Calu3 (cell line): ENCODE data around the gene WDR88. TPM values are rescaled to one million over a fixed set of nuclear protein-coding genes. Genes with fewer than 3 reads are reported as not detected.

Experiments
- BruUV-seq: library from RNA; stranded (reverse); fragments of 400-500 nt; replicated peaks from 2 replicates; lab custom pipeline; 2021; lab: Mats Ljungman, UMichigan
- CTCF ChIA-PET: fragments of 300-600 bp; sonication (Branson Sonifier 250); formaldehyde crosslinking; loops from one replicate; lab custom pipeline; 2022; ENCODE audit warnings: antibody characterized with exemption; lab: Charles Lee
- DNase-seq: peaks from one replicate; pipeline ENCODE4 v3.0.0; 2022
- H3K27ac Mint-ChIP-seq: one replicate; pipeline ENCODE4 v1.8.0; 2022; ENCODE audit warnings: mixed read lengths; ENCODE audit not compliant: unreplicated experiment
- H3K27me3 Mint-ChIP-seq: one replicate; pipeline ENCODE4 v1.8.0; 2022; ENCODE audit warnings: mixed read lengths; ENCODE audit not compliant: unreplicated experiment
- H3K36me3 Mint-ChIP-seq: one replicate; pipeline ENCODE4 v1.8.0; 2022; ENCODE audit warnings: mild to moderate bottlenecking, moderate library complexity, mixed read lengths; ENCODE audit not compliant: insufficient read depth, unreplicated experiment
- H3K4me1 Mint-ChIP-seq: one replicate; pipeline ENCODE4 v1.8.0; 2022; ENCODE audit warnings: mild to moderate bottlenecking, low read depth, mixed read lengths; ENCODE audit not compliant: unreplicated experiment
- H3K4me3 Mint-ChIP-seq: one replicate; pipeline ENCODE4 v1.8.0; 2022; ENCODE audit warnings: mild to moderate bottlenecking, low read depth, moderate library complexity, mixed read lengths; ENCODE audit not compliant: unreplicated experiment
- H3K9me3 Mint-ChIP-seq: one replicate; pipeline ENCODE4 v1.8.0; 2022; ENCODE audit warnings: low read depth, mixed read lengths; ENCODE audit not compliant: unreplicated experiment
- intact Hi-C: fragments of 100-400 bp; cut with micrococcal nuclease; formaldehyde crosslinking; loops from one replicate; pipeline ENCODE4 v1.10.0; 2022; ENCODE audit not compliant: unreplicated experiment
- total RNA-seq: library from RNA; stranded (reverse); gene quantifications from 2 replicates; pipeline ENCODE4 v1.2.3, GENCODE V29; 2022
- TF ChIP-seq, protein P1 (sequence below): fragments of 200-600 bp; IDR thresholded peaks from one replicate; pipeline ENCODE4 v1.8.0; 2022; ENCODE audit warnings: antibody characterized with exemption; ENCODE audit not compliant: unreplicated experiment

The WDR88 gene
- total RNA-seq, 1 experiment from 2014 or later, result not detected

DNA sequence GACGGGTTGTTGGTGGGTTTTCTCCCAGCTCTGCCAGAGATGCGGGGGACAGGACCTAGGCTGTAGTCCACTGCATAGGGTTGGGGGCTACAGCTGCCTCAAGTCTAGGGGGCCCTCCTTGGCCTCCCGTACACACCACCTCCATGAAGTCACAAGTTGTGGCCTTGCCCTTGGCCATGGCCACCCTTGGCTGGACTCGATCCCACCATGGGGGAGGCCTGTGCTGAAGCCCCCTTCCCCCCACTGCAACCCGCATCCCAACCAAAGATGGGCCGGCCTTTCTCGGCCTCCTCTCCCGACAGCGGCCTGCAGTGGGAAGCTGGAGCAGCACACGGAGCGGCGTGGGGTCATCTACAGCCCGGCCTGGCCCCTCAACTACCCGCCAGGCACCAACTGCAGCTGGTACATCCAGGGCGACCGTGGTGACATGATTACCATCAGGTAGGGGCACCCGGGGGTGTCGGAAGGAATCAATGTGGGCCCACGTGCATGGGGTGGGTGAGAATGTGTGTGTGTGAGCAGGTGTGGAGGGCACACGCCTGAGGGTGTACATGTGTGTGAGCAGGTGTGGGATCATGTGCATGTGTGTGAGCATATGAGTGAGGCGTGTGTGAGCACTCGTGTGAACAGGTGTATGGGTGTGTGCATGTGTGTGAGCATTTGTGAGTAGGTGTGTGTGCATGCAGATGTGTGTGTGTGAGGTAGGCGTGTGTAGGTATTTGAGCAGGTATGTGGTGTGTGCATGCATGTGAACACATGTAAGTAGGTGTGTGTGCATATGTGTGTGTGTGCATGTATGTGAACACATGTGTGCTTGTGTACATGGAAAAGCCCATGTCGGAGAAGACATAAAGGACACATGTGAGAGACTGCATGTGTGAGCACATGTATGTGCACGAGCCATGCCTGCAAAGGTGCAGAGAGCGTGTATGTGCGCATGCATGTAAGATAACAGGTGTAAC lies 70.9 kb downstream of the WDR88 start:
- DNase-seq, result no peak
- CTCF ChIA-PET, result no interaction called here
- BruUV-seq, result no TSS peak
- Mint-ChIP-seq H3K9me3 (no peaks in the 10 kb centered on the region), H3K4me3 (no peak overlapping the region), H3K4me1 (no peaks in the 10 kb centered on the region), H3K27ac (no peak overlapping the region), H3K36me3 (no peaks in the 10 kb centered on the region), H3K27me3 (peaks cover 16% of the 10 kb centered on the region)
- TF ChIP-seq, protein P1, sequence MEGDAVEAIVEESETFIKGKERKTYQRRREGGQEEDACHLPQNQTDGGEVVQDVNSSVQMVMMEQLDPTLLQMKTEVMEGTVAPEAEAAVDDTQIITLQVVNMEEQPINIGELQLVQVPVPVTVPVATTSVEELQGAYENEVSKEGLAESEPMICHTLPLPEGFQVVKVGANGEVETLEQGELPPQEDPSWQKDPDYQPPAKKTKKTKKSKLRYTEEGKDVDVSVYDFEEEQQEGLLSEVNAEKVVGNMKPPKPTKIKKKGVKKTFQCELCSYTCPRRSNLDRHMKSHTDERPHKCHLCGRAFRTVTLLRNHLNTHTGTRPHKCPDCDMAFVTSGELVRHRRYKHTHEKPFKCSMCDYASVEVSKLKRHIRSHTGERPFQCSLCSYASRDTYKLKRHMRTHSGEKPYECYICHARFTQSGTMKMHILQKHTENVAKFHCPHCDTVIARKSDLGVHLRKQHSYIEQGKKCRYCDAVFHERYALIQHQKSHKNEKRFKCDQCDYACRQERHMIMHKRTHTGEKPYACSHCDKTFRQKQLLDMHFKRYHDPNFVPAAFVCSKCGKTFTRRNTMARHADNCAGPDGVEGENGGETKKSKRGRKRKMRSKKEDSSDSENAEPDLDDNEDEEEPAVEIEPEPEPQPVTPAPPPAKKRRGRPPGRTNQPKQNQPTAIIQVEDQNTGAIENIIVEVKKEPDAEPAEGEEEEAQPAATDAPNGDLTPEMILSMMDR, result no peak
- intact Hi-C loops, result no loop called here

DNA sequence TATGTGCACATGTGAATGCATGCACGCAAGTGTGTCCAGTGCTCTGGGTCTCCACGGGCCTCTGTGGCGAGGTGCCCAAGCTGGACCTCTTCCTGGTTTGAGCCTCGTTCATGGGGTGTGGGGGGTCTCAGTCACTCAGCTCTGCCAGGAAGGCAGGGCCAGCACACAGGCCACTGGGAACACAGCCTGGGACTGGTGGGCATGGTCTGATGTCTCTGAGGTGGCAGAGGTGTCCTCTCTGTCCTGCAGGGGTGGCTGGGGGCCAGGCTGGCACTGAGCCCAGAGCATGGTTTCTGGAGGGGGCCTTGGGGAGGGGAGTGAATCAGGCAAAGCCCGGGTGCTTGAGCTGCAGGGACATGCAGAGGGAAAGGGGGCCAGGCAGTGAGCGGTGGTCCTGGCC lies 71.6 kb downstream of the WDR88 start:
- peaks cover 11% of the 10 kb centered on the region for H3K27me3 Mint-ChIP-seq
- DNase-seq, result no peak
- intact Hi-C loops, result no loop called here
- TF ChIP-seq, protein P1, result no peak
- no peaks in the 10 kb centered on the region for H3K9me3 Mint-ChIP-seq
- H3K4me3 Mint-ChIP-seq, result no peak overlapping the region
- no peaks in the 10 kb centered on the region for H3K36me3 Mint-ChIP-seq
- CTCF ChIA-PET, result no interaction called here
- no TSS peak for BruUV-seq
- no peak overlapping the region for H3K27ac Mint-ChIP-seq
- no peaks in the 10 kb centered on the region for H3K4me1 Mint-ChIP-seq

DNA sequence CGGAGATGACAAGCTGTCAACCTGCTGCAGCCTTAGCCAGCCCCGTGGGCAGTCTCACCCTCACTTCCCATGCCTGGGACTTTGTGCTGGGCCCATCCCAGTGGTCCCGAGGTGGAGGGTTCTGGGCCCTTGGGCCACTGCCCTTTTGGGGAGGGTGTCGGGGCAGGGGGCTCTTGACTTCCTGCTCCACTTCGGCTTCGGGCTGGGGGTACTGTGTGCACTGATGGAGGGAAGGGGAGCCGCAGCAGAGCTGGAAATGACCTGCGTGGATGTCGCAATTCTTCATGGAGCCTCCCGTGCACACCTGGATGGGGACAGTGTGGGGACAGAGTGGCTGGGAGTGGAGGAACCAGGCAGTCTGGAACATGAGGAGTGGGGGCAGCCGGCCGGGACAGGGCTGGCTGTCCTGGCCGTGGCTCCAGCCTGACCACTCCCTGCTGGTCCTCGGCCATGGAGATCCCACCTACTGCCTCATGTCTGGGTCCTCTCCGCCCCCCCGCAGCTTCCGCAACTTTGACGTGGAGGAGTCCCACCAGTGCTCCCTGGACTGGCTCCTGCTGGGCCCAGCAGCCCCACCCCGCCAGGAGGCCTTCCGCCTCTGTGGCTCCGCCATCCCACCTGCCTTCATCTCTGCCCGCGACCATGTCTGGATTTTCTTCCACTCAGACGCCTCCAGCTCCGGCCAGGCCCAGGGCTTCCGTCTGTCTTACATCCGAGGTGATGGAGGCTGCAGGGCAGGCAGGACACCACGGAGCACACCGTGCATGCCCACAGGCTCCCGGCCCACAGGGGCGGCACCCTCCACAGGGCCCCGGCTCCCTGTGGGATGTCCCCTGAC lies 72.4 kb downstream of the WDR88 start:
- intact Hi-C loops, result no loop called here
- TF ChIP-seq, protein P1, result no peak
- CTCF ChIA-PET, result no interaction called here
- peaks cover 3% of the 10 kb centered on the region for H3K27me3 Mint-ChIP-seq
- no peaks in the 10 kb centered on the region for H3K36me3 Mint-ChIP-seq
- H3K9me3 Mint-ChIP-seq, result no peaks in the 10 kb centered on the region
- no peak overlapping the region for H3K4me3 Mint-ChIP-seq
- BruUV-seq, result no TSS peak
- H3K4me1 Mint-ChIP-seq, result no peaks in the 10 kb centered on the region
- no peak for DNase-seq
- no peak overlapping the region for H3K27ac Mint-ChIP-seq

DNA sequence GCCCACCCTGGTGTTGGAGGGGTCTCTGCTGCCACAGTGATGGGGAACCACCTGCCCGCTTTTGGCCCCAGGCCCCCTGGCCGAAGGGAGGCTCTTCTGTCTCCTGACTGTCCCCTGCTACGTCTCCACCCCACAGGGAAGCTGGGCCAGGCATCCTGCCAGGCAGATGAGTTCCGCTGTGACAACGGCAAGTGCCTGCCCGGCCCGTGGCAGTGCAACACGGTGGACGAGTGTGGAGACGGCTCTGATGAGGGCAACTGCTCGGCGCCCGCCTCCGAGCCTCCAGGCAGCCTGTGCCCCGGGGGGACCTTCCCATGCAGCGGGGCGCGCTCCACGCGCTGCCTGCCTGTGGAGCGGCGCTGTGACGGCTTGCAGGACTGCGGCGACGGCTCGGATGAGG lies 73.2 kb downstream of the WDR88 start:
- no TSS peak for BruUV-seq
- no peaks in the 10 kb centered on the region for H3K4me1 Mint-ChIP-seq
- no peaks in the 10 kb centered on the region for H3K27me3 Mint-ChIP-seq
- no peak overlapping the region for H3K27ac Mint-ChIP-seq
- H3K36me3 Mint-ChIP-seq, result no peaks in the 10 kb centered on the region
- no peaks in the 10 kb centered on the region for H3K9me3 Mint-ChIP-seq
- no peak for DNase-seq
- CTCF ChIA-PET, result no interaction called here
- intact Hi-C loops, result no loop called here
- TF ChIP-seq, protein P1, result no peak
- no peak overlapping the region for H3K4me3 Mint-ChIP-seq
